Ovary (tissue), 3 donors: Measurements from ENCODE around the gene LSMEM2.

Experiments used
- POLR2A ChIP-seq: fragments of 450-650 bp; IDR thresholded peaks from one replicate; pipeline ENCODE4 v1.6.1; 2017; ENCODE audit warnings: antibody characterized with exemption, mild to moderate bottlenecking, moderate library complexity
- TF ChIP-seq, protein P1 (sequence below), 3 donors: fragments of 450-650 bp in 2 of 3; fragments of 200-600 bp in 1 of 3; IDR thresholded peaks; one replicate each; pipeline versions ENCODE4 v1.5.1 to v1.8.0; 2016 to 2022; ENCODE audit warnings: antibody characterized with exemption in 3 of 3, mild to moderate bottlenecking in 1 of 3
- donor health status: DM: no; HTN: no; CAD: no.

DNA sequence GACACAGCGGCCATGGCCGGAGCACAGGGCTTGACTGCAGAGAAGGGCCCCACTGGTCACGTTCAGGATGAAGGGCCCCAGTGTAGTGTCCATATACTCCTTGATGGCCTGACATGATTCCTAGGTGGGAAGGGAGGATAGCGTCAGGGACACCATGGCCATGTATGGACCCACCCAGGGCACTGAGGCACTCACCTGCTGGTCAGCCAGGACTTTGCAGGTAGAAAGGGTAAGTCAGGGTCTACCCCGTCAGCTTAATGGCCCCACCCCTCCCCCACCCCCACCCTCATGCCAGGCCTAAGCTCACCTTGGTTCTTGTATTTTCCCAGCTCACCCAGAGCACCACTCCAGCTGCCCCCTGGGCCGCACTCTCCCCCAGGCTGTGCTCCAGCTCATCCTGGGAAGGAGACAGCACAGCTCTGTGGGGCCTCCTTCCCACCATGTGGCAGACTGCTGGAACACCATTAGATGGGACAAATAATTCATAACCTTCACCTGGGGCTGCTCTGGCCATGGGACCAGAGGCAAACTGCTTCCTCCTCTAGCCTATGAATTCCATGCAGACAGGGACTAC, 21.9 kb downstream of the LSMEM2 start:
- TF ChIP-seq, protein P1, sequence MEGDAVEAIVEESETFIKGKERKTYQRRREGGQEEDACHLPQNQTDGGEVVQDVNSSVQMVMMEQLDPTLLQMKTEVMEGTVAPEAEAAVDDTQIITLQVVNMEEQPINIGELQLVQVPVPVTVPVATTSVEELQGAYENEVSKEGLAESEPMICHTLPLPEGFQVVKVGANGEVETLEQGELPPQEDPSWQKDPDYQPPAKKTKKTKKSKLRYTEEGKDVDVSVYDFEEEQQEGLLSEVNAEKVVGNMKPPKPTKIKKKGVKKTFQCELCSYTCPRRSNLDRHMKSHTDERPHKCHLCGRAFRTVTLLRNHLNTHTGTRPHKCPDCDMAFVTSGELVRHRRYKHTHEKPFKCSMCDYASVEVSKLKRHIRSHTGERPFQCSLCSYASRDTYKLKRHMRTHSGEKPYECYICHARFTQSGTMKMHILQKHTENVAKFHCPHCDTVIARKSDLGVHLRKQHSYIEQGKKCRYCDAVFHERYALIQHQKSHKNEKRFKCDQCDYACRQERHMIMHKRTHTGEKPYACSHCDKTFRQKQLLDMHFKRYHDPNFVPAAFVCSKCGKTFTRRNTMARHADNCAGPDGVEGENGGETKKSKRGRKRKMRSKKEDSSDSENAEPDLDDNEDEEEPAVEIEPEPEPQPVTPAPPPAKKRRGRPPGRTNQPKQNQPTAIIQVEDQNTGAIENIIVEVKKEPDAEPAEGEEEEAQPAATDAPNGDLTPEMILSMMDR (IDR thresholded peaks at IDR 0.05) = no peak
- no peak for TF ChIP-seq POLR2A
